ENCODE data around the gene ZSCAN12. TPM values are rescaled to one million over a fixed set of nuclear protein-coding genes. Genes with fewer than 3 reads are reported as not detected.

Gene ZSCAN12
- total RNA-seq, 1 experiment from 2014 or later = 6.0 TPM

DNA sequence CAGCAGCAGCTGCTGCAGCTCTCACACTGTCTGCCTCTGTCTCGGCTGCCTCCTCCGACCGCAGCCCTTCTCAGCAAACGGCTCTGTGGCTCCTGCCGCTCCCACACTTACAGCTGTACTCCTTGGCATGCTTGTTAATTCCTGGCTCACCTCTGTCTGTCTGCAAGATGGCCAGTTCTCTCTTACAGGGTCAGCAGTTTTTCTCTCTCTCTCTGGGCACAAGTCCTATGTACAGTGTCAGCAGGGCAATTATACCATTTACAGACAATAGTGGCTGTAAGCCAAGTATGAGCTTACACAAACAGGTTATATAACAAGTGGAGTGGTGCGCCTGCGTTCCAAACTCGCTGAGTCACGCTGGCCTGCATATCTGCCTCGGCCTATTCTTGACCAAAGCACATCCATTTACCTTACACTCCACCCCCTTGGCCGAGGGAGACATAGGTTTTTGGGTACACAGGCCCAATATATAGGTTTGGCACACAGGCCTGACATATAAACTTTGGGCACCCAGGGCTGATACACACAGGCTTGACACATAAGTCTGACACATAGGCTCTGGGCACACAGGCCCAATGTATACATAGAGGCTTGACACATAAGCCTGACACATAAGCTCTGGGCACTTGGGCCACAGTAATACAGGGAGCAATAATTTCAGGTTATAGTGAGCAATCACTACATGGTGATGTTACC, 45.4 kb downstream of the ZSCAN12 start:
- peak; percentile 92 for DNase-seq (ENCODE audit: low spot score)

- DNase-seq (ENCODE audit: low spot score) = no peak
These were observed 46.2 kb downstream of the ZSCAN12 start for GRCh38 chr6:28353356-28353755.

DNA sequence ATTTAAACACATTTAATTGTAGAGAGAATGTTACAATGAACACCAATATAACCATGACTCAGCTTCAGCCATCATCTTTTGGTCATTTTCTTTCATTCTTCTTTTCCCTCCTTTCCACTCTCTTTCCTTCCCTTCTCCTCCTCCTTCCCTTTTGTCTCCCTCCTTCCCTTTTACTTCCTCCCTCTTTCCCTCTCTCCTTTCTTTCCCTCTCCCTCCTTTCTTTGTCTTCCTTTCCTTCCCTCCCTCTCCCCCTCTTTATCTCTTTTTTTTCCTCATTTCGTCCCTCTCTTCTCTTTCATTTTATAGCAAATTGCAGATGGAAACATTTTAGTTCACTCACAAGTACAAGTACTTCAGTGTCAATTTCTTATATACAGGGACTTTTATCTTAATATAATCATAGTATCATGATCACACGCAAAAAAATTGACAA, 48.0 kb downstream of the ZSCAN12 start:
- no peak for DNase-seq (ENCODE audit: low spot score)

- DNase-seq (ENCODE audit: low spot score) = peak; percentile 16
These were observed 48.5 kb downstream of the ZSCAN12 start for GRCh38 chr6:28351087-28351486.

DNA sequence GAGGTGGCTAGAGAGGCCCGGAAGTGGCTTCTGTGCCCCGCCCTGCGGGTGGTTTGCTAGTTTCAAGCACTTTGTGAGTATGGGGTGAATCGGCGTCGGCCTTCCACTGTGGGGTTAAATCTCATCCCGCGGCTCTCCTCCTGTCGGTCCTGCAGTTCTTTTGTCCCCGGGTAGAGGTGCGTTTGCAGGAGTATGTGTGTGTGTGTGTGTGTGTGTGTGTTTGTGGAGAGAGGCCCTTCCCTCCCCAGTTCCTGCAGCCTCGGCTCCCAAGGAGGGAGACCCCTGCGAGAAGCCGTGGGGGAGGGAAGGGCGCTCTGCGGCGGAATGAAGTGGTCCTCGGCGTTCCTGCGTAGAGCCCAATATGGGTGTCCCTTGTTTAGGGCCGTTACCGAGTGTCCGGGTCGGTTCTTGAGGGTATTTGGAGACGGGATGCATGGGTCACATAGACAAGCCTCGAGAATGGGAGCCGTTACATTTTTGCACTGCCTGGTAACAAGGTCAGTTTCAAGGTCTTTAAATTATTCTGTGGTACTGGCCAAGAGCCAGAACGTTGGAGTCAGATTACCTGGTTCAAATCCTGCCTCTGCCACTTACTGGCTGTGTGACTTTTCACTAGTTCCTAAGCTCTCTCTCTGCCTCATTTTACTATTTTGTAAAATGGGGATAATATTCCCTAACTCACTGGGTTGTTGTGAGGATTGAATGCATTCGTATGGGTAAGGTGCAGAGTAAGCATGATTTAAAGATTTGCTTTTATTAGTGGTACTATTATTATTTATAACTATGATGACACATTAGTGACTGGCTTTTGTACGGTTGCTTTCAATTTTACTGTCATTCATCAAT, 49.4 kb downstream of the ZSCAN12 start, which contains the start of gene ZKSCAN3:
ZKSCAN3 (plus strand) TSS at position 56 of the 846 bp plus-strand sequence. CDS start 9,640 bp downstream, outside the sequence.
- peak; percentile 77 for DNase-seq (ENCODE audit: low spot score)

DNA sequence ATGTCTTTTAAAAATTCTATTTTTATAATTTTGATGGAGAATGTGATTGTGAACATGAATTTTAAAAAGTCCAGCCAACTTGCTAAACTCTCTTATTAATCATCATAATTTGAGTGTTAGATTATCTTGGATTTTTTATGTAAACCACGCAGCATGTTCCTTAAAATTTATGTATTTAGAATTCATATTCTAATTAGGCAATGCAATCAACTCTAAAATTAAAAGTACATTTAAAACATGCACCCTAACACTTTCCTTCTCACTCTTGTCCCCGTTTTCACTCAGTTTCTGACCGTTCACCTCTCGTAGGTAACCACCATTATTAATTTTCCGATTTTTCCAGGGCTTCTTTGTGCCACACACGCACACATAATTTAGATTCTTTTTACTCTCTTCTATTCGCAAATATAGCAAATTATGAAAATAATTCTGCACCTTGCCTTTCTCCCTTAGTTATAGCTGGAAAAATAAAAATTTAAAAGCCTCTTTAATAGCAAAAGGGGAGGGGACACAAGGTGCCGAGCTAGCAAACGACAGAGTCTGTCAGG, 50.1 kb downstream of the ZSCAN12 start:
- no peak for DNase-seq (ENCODE audit: low spot score)

- no peak for DNase-seq (ENCODE audit: low spot score)
These were observed 52.4 kb downstream of the ZSCAN12 start for GRCh38 chr6:28347119-28347518.

GRCh38 chr6:28345201-28345600, 54.3 kb downstream of the ZSCAN12 start:
- DNase-seq (ENCODE audit: low spot score) = no peak

DNA sequence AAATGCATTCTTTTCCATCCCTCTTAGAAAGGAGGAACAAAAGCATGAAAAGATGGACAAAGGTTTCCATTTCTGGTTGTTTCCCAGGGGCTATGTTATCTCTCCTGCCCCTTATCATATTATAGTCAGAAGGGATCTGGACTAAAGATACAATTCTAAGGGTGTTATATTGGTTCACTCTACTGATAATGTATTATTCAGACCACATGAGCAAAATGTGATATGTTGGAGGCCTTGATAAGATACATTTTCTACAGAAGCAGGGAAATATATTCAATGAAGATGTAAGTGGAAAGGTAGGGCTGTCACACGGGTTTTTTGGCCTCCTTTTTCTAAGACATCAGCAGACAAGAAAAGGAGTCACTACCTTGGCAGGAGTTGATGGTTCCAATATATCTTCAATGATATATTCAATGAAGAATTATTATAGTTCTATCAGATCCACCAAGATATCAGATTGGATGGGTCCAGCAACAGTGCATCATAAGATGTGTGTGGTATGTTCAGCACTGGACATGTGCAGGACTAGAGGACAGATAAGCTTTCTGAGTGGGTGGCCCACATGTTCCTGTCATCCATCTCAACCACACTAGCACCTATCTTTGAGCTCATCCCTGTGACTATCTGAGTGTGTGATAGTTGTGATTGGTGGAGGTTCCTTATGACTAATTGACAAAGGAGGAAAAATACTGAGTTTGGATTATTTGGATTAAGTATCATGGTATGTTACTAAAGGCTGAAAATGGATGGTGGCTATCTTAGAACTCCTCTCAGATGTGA, 55.5 kb downstream of the ZSCAN12 start:
- no peak for DNase-seq (ENCODE audit: low spot score)

GRCh38 chr6:28340310-28341095, 59.0 kb downstream of the ZSCAN12 start:
- DNase-seq (ENCODE audit: low spot score) = no peak

DNA sequence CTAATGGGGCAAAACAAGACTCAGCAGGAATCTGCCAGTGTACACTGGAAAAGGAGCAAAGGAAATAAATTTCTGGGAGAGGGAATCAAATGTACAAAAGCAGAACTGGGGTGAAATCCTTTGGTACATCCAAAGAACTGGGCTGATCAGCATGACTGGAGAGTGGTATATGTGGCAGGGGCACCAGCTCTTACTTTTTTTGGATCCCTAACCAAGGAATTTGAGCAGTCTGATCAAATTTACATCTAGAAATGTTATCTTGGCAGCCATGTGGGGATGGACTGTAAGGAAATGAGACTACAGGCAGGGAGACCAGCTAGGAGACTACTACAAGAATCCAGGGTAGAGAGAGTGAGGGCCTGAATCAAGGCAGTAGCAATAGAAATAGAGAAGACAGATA, 62.4 kb downstream of the ZSCAN12 start:
- no peak for DNase-seq (ENCODE audit: low spot score)

DNA sequence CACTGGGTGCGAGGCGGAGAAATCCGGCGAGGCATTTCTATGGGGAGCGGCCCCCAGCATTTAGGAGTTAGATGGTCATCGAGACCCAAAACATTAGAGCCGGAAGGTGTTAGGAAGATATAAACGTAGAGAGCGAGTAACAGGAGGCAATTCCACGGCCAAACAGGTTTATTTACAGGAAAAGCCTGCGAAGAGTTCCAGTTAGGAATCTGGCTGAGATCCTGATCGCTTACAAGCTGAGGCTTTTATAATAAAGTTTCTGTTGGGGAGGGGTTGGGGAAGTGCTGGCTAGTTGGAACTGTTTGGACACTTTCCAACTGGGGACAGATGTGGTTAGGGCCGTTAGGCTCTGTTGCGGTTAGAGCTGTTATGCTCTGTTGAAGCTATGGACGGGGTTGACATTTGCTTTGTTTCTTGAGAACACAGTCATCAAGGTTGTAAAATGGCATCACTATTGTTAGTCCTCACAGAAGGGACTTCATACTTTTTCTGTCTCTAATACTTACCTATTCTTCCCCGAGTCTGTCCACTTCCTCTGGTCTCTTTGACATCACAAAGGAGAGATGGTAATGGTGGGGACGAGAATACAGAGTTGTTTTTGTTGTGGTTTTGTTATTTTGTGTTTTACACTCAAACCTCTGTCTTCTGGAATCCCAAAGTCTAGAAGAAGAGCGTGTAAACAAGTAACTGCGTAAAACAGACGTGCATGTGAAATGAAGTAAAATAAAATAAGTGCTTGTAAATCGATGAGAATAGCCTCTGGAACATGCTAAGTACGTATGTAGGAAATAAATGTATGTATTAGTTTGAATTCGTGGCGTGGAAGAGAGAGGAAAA, 63.0 kb downstream of the ZSCAN12 start:
- DNase-seq (ENCODE audit: low spot score) = peak; percentile 78

DNA sequence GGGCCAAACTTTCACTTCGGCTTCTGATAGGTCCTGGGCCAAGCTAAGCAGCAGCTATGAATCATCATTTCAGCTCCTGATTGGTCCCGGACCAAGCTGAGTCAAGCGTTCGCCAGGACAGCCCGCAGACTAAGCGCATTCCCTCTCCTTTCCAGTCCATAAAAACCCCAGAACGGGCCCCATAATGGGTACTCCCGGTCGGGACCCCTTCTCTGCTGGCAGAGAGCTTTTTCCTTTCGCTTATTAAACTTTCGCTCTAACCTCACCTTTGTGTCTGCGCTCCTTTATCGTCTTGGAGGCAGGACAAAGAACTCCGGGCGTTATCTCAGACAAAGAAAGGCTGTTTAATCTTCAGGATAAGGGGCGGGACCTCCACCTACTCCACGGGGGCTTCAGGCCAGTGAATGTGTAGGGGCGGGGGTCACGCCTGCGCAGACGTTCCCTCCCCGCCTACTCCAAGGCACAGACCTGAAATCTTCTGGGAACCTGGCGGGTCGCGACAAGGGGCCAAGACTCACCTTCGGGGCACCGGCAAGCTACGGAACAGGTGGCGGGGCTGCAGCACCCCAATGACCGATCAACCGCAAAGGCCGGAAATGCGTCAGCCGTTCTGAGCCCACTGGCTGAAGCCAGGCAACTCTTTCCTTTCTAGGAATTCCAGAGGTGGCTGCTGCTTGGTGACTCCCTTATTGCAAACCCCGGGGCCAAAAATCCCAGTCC, 63.8 kb downstream of the ZSCAN12 start, which contains the start of gene ZSCAN31:
ZSCAN31 (minus strand) TSS at position 585 of the 720 bp plus-strand sequence. CDS start 6,465 bp downstream, outside the sequence.
- peak; percentile 98 for DNase-seq (ENCODE audit: low spot score)

- DNase-seq (ENCODE audit: low spot score) = no peak
These were observed 64.4 kb downstream of the ZSCAN12 start for GRCh38 chr6:28335040-28335563.

- DNase-seq (ENCODE audit: low spot score) = no peak
These were observed 65.1 kb downstream of the ZSCAN12 start for GRCh38 chr6:28334286-28335039.

- DNase-seq (ENCODE audit: low spot score) = no peak
These were observed 65.9 kb downstream of the ZSCAN12 start for GRCh38 chr6:28333599-28334018.

GRCh38 chr6:28333047-28333446, 66.5 kb downstream of the ZSCAN12 start:
- no peak for DNase-seq (ENCODE audit: low spot score)

DNA sequence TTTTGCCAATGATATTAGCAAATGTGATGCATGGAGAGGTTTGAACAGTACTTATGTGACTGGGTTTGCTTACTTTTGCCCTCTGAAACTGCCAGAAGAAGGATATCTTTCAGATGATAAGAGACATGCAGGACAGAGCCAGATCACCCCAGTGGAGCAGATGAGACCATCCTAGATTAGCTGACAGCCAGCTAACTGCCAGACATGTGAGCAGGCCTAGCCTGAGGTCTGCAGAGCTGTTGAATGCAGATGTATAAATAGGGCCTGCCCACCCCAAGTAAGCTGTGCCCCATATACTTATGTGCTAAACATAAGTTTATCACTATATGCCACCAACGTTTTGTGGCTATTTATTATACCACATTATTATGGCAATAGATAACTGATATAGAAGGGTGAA, 69.5 kb downstream of the ZSCAN12 start:
- DNase-seq (ENCODE audit: low spot score) = no peak

Measured in H4 (cell line).